Hematopoietic multipotent progenitor cell treated with erythropoietin and hydrocortisone succinate and interleukin-3 and kit ligand, for 8 days (in vitro differentiated cells): Measurements from ENCODE around the gene TMPRSS5.
A peak's percentile ranks its signal among the peaks of the same experiment; 100 is the strongest.
"Not testable (repeated sequence)": the region's sequence is repeated elsewhere in the genome, so short reads cannot be mapped to it uniquely, and the experiment has no call there.

ENCODE experiments used
- DNase-seq: peaks from one replicate; pipeline ENCODE4 v3.0.0-alpha.2; 2015

The TMPRSS5 gene

GRCh38 chr11:113695207-113695606 lies 10.9 kb downstream of the TMPRSS5 start:
- no peak for DNase-seq

- no peak for DNase-seq
These were observed 11.7 kb downstream of the TMPRSS5 start for GRCh38 chr11:113694390-113694789.

- DNase-seq, result no peak
These were observed 13.1 kb downstream of the TMPRSS5 start for GRCh38 chr11:113693030-113693429.

GRCh38 chr11:113690619-113691569 lies 15.2 kb downstream of the TMPRSS5 start:
- DNase-seq, result peak; percentile 84

GRCh38 chr11:113689768-113690618 lies 16.1 kb downstream of the TMPRSS5 start:
- peak; percentile 64 for DNase-seq

- DNase-seq, result no peak
These were observed 20.3 kb downstream of the TMPRSS5 start for GRCh38 chr11:113685654-113686359.

- no peak for DNase-seq
These were observed 21.6 kb downstream of the TMPRSS5 start for GRCh38 chr11:113684496-113684895.

- no peak for DNase-seq
These were observed 22.5 kb downstream of the TMPRSS5 start for GRCh38 chr11:113683481-113684046.

GRCh38 chr11:113681711-113682413 lies 24.2 kb downstream of the TMPRSS5 start:
- DNase-seq, result no peak

GRCh38 chr11:113681282-113681681 lies 24.8 kb downstream of the TMPRSS5 start:
- peak; percentile 82 for DNase-seq

GRCh38 chr11:113677685-113678084 lies 28.4 kb downstream of the TMPRSS5 start:
- DNase-seq, result no peak

GRCh38 chr11:113675565-113675964 lies 30.5 kb downstream of the TMPRSS5 start:
- no peak for DNase-seq

GRCh38 chr11:113675003-113675561 lies 31.0 kb downstream of the TMPRSS5 start:
- DNase-seq, result no peak

GRCh38 chr11:113674397-113674685 lies 31.8 kb downstream of the TMPRSS5 start:
- DNase-seq, result no peak

- DNase-seq, result no peak
These were observed 32.3 kb downstream of the TMPRSS5 start for GRCh38 chr11:113673550-113674396.

GRCh38 chr11:113671914-113672313 lies 34.2 kb downstream of the TMPRSS5 start:
- DNase-seq, result not testable (repeated sequence)

- DNase-seq, result no peak
These were observed 35.3 kb downstream of the TMPRSS5 start for GRCh38 chr11:113670831-113671215.

GRCh38 chr11:113670149-113670830 lies 35.8 kb downstream of the TMPRSS5 start:
- no peak for DNase-seq

- DNase-seq, result no peak
These were observed 37.9 kb downstream of the TMPRSS5 start for GRCh38 chr11:113668255-113668654.

- DNase-seq, result no peak
These were observed 38.3 kb downstream of the TMPRSS5 start for GRCh38 chr11:113667801-113668200.
